COLO668 (cell line): ENCODE measurements around the gene MTSS2.

Source experiments
- DNase-seq: peaks from one replicate; lab custom pipeline; 2025; ENCODE audit not compliant: unreplicated experiment; lab: John Stamatoyannopoulos, UW

Gene MTSS2

DNA sequence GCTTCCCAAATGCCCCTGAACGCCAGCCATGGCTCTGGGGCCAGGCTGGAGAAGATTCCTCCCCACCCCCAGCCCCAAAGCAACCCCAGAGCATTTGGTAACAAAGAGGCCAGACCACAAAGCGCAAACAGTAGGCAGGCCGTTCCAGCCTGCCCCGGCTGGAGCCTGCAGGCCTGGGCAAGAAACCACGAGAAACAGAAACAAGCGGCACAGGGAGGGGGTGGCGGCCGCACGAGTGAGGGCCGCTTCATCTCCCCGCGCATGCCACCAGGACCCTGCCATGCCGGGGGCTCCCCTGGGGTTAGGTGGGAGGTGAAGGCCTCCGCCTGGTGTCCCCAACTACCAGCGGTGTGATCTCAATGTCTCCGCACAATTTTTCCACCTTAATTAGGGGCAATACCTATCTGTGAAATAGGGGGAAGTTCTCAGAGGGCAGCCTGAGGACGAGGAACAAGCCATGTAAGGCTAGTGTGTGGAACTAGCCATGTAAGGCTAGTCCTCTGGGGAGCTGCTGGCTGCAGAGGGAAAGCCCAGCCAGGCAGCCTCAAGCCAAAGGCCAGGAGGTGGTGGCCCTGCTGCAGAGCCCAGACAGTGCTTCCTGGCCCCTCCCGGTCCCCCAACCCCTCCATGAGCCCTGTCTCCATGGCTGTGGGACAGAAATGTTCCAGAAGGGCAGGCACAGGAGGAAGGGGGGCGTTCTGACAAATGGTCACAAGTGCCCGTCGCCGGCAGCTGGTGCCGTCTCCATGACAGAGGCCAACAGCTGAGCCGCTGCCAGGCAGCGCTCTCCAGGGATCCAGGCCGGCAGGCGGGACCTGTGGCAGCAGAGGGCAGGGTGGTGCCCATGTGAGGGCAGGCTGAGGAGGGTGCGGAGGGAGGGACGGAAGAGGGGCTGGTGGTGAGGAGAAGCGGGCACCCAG is 14.5 kb upstream of the MTSS2 start:
- DNase-seq: peak; percentile 76

DNA sequence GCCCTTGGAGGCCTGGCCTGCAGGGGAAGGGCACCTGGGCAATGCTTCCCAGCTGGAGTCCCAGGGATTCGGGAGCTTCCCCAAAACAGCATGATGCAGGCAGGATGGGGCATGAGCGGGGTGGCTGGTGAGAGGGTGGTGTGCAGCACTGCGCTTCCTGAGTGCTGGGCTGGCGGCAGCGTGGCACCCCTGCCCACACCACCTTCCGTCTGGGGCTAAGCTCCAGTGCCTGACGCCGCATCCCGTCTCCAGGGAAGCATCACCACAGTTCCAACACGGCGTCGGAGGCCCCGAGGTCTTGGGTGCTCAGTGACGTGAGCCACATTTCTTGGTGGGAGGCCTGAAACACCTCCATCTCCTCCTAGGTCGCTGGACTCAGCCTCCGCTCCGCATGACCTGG is 13.8 kb upstream of the MTSS2 start:
- no peak for DNase-seq

DNA sequence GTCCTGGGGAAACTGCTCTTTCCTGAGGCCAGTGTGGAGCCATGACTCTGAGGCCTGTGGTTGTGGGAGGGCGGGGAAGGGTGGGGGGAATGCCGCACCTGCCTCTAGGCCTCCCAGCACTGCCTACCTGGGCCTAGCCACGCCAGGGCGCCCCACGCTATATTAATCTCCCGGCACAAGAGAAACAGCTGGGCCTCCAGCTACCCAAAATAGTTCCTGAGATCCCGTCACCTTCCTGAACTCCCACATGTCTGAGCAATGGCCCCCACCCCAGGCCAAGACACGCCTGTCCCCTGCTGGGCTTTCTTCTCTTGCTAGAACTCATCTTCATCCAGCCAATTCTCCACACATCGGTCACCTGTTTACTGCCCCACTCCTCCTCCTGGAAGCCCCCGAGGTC is 13.0 kb upstream of the MTSS2 start:
- DNase-seq: no peak

DNA sequence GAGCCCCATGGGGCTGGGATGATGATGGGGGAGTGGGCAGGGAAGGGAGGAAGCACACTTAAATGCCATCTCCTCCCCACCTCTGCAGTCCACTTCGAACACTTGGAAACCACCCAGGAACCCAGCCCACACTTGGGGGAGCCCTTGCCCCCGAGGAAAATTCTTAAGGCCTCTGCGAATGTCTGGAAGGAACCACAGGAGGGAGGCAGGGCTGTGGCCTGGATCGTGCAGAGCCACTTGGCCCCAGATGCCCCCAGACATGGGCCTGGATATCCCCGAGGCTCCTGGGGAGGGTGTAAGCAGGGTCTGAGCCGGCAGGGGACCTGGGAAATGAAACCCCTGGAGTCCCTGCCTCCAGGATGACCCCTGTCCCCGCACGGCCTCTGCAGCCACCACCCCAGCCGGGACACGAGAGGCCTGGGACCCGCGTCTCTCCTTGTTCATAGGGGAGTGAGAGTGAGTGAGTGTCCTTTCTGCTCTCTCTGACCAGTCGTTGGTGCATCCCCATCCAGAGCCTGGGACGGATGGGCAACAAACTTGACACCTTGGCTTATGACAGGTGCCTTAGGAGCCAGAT is 11.8 kb upstream of the MTSS2 start:
- DNase-seq: no peak

DNA sequence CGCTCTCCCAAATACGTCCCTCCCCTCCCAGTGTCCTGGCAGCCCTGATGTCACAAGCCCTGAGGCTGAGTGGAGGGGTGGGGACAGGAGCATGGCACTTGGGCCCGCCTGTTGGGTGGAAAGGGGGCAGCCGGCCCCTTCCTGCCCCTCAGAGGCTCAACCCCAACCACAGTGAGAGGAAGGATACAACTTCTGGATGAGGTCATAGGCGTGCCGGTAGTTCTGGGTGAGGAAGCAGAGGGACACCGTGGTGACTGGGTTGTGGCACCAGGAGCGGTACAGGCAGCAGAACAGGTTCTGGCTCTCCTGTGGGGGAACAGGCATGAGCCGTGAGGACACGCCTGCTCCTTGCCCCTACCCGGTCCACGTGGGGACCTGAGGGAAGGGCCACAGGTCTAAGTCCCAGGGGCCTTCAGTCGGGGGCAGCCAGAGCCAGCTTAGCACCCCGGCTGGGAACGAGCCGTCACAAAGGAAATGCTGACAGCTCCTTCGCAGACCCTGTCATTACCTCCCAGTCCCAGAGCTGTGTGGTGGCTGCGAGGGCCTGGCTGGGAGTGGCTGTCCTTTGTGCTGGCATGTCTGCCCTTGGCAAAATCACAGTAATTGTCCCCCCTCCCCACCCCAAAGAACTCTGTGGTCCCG is 11.2 kb upstream of the MTSS2 start:
- DNase-seq: no peak

DNA sequence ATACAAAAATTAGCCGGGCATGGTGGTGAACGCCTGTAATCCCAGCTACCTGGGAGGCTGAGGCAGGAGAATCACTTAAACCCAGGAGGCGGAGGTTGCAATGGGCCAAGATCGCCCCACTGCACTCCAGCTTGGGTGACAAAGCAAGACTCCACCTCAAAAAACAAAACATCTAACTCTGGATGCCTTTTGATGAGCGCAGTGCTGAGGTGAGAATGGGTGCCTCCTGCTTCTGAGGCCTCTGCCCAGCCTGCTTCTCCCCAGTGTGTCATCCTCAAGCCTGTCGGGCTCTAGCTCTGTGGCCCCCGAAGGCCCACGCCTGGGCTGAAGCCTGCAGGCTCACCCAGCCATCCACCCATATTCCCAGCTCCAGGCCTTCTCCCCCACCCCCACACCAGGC is 10.5 kb upstream of the MTSS2 start:
- no peak for DNase-seq

DNA sequence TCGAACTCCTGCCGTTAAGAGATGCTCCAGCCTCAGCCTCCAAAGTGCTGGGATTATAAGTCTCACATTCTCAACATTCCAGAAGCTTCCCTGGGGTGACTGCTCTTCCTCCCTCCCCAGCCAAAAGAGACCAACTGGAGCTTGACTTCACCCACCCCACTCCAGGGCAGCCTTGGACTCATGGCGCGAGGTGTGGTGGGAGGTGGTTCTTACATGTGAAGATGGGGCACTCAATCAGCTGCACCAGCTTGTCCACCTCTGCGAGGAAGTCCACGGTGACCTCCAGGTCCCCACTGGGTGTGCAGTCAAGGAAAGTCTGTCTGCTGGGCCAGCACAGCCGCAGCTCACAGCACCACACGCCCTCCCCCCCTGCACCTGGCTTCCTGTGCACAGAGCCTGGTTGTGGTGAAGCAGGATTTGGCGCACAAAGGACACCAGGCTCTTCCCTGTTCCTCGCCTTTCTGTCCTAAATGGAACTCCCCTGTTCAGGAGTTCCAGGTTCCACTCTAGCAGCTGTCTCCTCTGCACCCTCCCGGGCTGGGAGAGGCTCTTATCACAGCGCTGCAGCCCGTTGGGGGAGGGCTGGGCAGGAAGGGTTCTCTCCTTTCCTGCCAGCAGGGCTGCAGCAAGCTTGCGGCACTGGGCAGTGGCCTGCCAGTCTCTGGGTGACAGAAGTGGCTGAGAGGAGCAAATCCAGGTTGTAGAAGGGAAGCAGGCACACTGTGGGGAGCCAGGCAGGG is 9.6 kb upstream of the MTSS2 start:
- DNase-seq: peak; percentile 86

DNA sequence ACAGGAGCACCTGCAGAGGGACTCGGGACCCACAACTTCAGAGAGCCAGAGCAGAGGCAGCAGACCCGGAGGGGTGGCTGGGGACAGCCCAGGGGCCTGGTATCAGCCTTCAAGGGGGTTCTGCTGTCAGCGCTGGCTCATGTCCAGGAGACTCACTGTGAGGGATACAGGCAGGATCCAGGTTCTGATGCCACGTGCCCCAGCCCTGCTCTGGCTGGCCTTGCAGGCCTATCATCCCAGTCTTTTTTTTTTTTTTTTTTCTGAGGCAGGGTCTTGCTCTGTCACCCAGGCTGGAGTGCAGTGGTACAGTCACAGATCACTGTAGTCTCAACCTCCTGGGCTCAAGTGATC is 9.0 kb upstream of the MTSS2 start:
- DNase-seq: no peak

DNA sequence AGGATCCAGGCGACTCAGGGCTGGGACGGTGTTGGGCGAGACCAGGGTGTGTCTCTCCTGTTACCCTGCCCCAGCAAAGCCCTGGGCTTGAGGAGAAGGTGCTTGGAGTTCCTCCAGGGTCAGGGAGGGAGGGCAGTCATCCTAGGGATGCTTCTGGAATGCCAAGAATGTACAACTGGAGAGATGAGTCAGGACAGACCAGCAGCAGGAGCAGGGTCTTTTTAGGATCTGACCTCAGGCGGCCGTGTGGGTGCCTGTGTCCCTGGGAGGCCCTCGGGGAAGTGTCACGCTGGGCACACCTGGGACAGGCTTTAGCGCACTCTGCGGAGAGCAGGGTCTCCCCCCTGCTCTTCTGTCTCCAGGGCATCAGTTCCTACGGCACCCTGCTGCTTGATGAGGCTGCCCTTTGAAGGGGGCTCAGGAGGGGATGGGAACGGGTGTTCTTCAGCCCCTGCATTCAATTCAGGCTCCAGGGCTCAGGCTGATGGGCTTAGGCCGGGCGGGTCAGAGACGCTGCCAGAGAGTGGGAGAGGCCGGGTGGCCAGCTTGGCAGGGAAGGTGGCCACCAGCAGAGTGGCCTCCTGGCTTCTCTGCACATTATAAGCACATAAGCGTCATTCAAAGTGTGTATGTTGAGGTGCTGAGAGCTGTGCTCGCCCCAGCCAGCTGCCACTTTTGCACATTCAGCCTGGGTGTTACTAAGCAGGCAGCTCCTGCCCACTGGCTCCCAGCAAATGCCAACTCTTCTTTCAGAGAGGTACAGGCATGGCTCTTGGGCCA is 8.4 kb upstream of the MTSS2 start:
- no peak for DNase-seq

DNA sequence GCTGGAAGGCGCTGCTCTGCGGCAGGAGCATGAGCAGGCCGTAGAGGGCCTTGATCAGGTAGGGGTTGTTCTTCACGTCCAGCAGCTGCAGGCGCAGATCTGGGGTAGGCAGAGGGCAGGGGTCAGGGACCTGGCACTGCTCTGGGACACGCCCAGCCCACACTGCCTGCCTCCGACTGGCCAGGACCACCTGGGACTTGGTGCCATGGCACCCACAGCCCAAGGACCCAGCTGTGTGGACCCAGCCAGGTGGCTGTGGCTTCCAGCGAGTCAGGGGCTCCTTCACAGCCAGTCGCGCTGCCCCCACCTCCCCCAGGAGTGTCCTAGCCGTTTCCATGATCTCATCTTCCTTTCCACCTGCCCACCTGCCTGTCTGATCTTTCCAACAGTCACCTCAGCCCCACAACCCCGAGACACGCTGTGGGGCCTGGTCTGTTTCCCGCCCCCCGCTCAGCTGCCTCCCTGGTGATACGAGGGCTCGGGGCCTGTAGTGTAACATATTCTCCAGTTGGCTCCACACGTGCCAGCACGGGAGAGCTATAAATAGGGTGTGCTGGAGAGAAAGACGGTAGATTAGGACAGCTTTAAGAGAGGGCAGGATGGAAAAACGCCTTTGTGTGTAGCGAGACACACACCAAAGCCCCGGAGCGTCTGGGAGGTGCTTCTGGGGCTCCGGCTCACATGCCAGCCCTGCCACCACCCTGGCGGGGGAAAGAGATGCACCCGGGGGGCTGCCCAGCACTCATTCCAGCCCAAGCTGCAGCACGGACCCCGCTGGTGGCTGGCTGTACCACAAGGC is 7.2 kb upstream of the MTSS2 start:
- DNase-seq: peak; percentile 10

DNA sequence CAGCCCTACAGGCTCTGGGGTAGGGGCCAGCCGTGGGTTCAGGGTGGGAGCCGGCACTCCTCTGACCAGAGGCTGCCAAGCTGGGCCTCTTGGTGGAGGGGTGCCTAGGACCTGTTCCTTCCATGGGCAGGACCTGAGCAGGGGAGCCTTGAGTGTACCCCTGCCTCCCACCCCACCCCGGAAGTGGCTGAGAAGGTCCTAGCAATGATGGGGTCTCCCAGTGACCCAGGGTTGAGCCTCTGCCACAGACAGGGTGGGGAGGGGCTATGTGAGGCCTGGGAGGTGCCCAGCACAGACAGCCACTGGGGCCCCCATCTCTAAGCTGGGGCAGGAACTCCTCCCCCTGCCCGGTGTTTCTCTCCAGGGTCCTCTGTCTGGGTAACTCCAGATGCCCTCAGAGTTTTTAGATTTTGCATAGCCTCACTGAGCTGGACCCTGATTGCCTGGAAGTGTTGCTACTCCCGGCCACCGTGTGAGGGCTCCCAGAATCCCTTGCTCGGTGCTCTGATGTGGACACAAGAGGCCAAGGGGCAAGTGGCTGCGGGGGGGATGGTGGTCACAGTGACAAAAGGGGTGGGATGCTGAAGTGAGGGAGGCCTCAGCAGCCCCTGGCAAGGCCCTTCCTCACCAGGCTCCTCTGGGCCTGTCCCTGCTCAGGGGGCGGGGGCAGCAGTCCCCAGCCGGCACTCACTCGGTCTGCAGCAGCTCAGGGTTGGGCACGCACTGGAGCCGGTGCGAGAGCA is 6.4 kb upstream of the MTSS2 start:
- no peak for DNase-seq

DNA sequence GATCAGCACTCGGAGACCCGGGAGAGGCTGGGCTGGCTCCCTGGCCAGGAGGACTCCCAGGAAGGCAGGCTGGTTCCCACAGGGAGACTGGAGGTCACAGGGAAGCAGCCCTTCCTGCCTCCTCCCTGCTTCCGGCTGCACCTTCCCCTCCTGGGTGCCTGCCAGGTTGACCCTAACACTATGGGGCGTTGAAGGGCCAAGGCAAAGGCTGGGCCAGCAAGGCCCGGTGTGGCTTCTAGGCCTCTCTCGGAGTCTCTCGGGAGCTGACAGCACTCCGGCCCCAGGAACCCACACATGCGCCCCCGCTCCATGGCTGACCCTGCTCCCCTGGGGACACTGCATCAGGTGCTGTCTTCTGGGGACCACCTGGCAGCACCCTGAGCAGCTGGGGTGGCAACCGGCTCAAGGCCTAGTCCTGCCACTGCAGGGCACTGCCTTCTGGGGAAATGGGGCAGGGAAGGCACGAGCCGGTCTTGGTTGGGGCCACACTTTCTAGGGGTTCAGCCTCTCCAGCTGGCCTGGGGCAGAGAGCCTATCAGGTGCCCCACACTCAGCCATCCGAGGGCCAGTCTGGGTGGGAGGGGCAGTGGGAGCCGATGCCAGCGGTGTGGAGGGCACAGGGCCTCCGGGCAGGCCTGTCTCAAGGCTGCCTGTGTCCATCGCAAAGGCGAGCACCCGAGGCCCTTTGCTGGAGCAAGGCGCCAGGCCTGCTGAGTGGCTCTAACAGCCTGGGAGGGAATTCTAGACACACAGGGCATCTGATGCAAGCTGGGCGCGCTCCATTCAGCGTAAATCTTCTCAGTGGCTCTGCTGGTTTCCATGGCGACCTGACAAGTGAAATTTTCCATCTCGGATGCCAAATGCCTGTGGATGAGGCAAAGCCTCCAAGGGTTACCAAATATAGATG is 5.6 kb upstream of the MTSS2 start:
- no peak for DNase-seq

DNA sequence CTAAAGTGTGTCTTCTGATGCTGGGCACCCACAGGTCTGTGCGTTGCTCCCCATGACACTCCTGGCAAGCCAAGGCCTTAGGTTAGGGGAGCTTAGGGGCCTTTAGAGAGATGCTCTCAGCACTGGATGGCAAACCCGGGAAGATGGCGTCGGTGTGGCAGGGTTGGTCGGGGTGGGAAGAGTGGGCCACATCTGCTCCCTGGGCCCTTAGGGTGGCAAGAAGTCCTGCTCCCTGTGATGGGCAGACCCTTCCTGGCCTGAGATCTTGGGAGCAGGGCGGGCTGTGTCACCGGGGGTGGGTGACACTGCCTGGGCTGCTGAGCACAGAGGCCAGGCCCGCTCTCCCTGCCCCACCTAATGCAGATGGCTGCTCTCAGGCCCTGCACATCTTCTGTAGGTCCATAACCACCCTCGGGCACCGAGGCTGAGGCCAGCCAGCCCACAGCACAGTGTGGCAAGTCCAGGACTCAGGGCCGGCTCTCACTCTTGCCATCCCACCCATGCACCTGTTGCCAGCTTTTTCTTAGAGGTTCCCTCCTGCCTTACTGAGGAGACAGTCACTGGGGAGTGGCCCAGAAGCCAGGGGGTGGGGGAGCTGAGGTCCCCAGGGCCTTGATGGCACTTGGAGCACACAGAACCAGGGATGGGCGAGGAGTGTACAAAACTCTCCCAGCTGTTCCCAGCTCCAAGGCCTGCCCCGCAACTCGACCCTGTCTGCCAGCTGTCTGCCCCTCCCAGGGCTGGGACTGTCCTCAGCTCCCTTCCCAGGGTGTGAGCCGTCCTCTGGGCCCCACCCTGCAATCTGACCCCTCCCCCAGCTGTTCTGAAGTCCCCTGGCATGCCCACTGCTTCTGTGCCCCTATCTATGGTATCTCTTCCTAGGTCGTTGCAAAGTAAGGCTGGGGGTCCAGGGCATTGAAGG is 4.4 kb upstream of the MTSS2 start:
- DNase-seq: peak; percentile 21

DNA sequence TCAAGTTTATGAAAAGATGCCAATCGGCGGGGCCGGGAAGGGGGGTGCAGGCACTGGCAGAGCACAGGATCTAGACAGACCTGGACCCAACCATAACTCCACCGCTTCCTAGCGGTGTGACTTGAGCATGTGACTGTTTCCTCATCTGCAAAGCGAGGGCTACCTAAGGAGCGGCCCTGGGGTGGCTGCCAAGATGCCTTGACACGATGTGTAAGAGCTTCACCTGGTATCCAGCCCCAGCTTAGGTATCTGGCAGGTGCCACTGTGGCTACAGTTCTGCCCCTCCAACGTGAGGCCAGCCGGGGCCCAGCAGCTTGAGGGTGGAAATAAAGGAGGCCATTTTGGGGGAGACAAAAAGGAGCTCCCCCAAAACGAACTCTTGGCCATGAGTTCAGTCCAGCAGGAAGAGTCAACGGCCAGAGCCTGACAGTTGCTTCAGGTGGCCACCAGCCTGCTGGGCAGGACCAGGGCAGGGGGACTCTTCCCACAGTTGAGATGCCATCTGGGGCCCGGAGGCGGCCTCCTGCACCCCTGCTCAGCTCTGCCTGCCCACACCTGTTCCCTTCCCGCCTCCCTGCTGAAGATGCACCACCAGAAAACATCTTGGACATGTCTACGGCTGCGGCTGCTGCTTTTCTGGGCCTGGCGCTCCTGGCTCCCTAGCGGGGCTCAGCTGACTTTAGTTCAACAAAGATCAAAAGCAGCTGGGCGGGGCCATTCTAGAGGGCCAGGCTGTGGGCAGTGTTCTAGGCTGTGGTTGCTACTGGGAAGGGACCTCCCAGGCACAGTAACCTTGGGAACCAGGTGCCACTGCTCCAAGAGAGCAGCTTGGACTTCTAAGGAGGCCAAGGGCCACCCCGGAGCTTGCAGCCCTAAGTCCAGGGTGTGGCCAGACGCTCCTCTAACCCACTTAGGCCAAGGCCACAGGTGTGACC is 3.4 kb upstream of the MTSS2 start:
- peak; percentile 36 for DNase-seq

DNA sequence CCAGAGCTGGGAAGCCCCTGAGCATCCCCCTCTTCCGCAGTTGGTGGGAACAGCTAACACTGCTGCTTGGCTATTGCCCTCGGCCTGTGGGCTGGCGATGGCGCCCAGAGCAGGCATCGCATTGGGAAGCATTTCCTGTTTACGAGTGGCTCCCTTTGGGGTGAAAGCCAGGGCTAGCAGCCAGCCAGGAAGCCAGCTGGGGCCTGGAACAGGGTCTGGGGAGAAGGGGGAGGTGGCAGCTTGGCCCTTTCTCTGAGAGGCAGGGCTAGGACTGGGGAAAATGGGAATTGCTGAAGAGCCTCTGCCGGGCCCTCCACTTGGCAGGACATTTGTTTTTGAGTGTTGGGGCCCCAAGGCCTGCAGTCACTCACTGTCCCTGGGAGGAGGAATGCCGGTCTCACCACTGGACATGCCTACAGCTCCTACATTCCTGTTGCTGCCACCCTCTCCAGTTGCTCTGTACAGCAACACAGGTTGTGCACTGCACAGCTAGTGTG is 2.4 kb upstream of the MTSS2 start:
- peak; percentile 10 for DNase-seq

DNA sequence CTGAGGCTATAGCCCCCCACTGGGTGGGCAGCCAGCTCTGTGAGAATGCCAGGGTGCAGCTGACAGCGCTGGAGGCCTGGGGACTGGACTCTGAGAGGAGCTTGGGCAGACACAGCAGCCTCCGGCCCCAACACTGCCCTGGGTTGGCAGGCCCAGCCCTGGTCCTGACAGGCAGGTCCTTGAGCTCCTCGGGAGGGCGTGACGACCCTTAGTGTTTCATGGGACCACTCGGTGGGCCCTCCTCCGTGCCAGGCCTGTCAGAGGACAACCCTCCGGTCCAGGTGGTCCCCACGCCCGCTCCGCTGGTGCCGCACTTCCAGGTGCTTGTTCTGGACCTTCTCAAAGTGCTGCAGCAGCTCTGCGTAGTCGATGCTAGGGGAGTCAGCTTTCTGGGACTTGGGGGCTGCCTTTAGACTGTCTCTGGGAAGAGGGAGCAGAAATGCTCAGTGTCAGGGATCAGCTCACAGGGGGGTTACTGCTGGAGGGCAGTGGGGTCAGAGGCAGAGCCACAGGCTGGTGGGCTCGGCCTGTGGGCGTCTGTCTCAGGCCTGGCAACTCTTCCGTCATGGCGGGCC is 1.9 kb upstream of the MTSS2 start:
- DNase-seq: peak; percentile 20
